HFFc6 (cell line): Measurements from ENCODE around the gene MBD5. TPM values are rescaled to one million over a fixed set of nuclear protein-coding genes. Genes with fewer than 3 reads are reported as not detected.

Experiments
- DNase-seq: peaks from one replicate; pipeline ENCODE4 v3.0.0-alpha.2; 2018
- H3K27ac Mint-ChIP-seq: 2 replicates; pipeline ENCODE4 v1.8.0; 2020; ENCODE audit warnings: mild to moderate bottlenecking, mixed read lengths
- H3K27me3 Mint-ChIP-seq: 2 replicates; pipeline ENCODE4 v1.8.0; 2021; ENCODE audit warnings: mild to moderate bottlenecking, moderate library complexity, mixed read lengths; ENCODE audit not compliant: insufficient read depth
- H3K36me3 Mint-ChIP-seq: 2 replicates; pipeline ENCODE4 v1.8.0; 2021; ENCODE audit warnings: low read depth, mixed read lengths
- H3K4me1 Mint-ChIP-seq: 2 replicates; pipeline ENCODE4 v1.8.0; 2020; ENCODE audit warnings: low read depth, mixed read lengths
- H3K4me3 Mint-ChIP-seq: 2 replicates; pipeline ENCODE4 v1.8.0; 2020; ENCODE audit warnings: mild to moderate bottlenecking, moderate library complexity, mixed read lengths
- H3K9me3 Mint-ChIP-seq: 2 replicates; pipeline ENCODE4 v1.8.0; 2020; ENCODE audit warnings: mild to moderate bottlenecking, mixed read lengths
- total RNA-seq, 6 experiments: library from RNA; stranded (reverse); fragmentation: NEBNext Ultra II Directional; extraction: Animal tissue kit (Norgen Biotek cat#: 25700); gene quantifications; 2 replicates in 1 of 6; 3 replicates in 5 of 6; pipeline ENCODE4 v1.2.3, GENCODE V29; 2021
- TF ChIP-seq, protein P1 (sequence below): fragments of 200-600 bp; sonication (generic); IDR thresholded peaks from 2 replicates; pipeline ENCODE4 v1.5.0; 2021; ENCODE audit warnings: antibody characterized with exemption, mild to moderate bottlenecking

MBD5 gene
- total RNA-seq, 6 experiments from 2014 or later = 29.1 to 41.0 (median 35.0) TPM

DNA sequence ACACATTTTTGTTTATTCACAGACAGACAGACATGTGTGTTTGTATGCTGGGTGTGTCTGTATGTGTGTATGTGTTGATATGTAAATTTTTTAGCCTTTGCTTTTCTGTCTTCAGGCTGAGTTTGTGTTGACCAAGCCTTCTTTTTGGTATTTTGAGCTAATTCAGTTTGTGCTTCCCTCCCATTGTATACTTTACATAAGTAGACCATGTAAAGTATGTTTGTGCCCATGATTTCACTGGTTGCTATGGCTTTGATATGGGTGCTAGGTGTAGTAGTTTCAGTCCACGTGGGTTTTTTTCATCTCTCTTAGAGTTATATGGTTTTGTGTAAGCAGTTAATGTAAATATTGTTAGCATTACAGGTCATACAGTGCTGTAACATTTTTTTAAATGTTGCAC lies 494.2 kb downstream of the MBD5 start:
- peaks cover 2% of the 10 kb centered on the region for H3K27me3 Mint-ChIP-seq
- H3K27ac Mint-ChIP-seq = no peak overlapping the region
- H3K36me3 Mint-ChIP-seq = no peaks in the 10 kb centered on the region
- no peak overlapping the region for H3K4me3 Mint-ChIP-seq
- TF ChIP-seq, protein P1, sequence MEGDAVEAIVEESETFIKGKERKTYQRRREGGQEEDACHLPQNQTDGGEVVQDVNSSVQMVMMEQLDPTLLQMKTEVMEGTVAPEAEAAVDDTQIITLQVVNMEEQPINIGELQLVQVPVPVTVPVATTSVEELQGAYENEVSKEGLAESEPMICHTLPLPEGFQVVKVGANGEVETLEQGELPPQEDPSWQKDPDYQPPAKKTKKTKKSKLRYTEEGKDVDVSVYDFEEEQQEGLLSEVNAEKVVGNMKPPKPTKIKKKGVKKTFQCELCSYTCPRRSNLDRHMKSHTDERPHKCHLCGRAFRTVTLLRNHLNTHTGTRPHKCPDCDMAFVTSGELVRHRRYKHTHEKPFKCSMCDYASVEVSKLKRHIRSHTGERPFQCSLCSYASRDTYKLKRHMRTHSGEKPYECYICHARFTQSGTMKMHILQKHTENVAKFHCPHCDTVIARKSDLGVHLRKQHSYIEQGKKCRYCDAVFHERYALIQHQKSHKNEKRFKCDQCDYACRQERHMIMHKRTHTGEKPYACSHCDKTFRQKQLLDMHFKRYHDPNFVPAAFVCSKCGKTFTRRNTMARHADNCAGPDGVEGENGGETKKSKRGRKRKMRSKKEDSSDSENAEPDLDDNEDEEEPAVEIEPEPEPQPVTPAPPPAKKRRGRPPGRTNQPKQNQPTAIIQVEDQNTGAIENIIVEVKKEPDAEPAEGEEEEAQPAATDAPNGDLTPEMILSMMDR = no peak
- no peaks in the 10 kb centered on the region for H3K9me3 Mint-ChIP-seq
- no peak for DNase-seq
- H3K4me1 Mint-ChIP-seq = peaks cover 7% of the 10 kb centered on the region; the same call in 1 of the 2 replicates

DNA sequence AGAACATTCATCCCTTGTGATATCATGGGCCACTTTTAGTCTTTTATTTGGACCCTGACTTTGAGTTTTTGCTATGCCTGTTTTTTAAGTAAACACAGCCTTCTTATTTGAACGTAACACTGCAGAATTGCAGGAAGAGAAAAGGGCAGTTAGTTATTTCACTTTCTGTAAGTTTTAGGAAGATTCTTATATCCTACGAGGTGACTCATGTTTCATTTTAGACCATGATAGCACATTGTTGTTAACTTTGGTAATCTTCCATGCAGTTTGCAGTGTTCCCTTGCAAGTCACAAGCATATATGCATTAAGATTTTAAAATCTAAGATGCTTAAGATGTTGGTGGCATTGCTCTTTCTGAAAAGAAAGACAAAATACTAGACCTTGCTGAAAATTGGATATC lies 495.1 kb downstream of the MBD5 start:
- H3K27me3 Mint-ChIP-seq = peaks cover 2% of the 10 kb centered on the region
- H3K9me3 Mint-ChIP-seq = no peaks in the 10 kb centered on the region
- H3K36me3 Mint-ChIP-seq = no peaks in the 10 kb centered on the region
- no peak overlapping the region for H3K4me3 Mint-ChIP-seq
- TF ChIP-seq, protein P1 = no peak
- DNase-seq = no peak
- H3K27ac Mint-ChIP-seq = no peak overlapping the region
- H3K4me1 Mint-ChIP-seq = peaks cover 7% of the 10 kb centered on the region; the same call in 1 of the 2 replicates

DNA sequence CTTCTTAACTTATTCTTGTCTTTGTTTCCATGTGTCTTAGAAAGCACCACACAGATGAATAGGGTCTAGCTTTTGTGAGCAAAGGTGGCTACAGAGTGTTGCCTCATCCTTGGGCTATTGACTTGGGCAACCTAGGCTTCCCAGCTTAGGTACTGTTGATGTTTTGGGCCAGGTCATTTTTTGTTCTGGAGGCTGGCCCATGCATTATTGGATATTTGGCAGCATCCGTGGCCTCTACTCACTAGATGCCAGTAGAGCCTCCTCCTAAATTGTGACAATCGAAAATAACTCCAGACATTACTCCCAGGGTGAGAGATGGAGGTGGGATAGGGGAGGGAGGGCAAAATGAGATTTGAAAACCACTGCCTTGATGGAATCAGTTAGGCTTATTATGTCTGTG lies 496.4 kb downstream of the MBD5 start:
- Mint-ChIP-seq H3K4me1 (peaks cover 7% of the 10 kb centered on the region; the same call in 1 of the 2 replicates), H3K27me3 (peaks cover 2% of the 10 kb centered on the region)
- TF ChIP-seq, protein P1 = no peak

DNA sequence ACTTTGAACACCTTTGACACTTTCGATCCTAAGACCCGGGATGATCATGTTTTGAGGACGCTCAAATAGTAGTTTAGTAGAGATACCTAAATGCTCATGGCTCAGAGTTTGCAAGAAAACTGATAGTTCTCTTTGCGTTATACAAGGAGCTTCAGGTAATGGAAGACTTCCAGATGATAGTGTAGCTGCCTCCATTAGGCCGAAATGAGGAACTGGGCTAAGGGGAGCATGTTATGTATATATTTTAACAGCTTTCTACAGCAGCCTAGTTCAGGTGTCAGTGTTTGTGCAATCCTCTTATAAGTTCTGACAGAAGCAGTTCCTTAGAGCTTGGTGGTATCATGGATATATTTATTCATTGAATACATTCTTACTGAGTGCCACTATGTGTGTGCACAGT lies 496.9 kb downstream of the MBD5 start:
- no peaks in the 10 kb centered on the region for H3K9me3 Mint-ChIP-seq
- TF ChIP-seq, protein P1 = no peak
- no peak for DNase-seq
- no peaks in the 10 kb centered on the region for H3K36me3 Mint-ChIP-seq
- H3K27ac Mint-ChIP-seq = no peak overlapping the region
- peaks cover 7% of the 10 kb centered on the region; the same call in 1 of the 2 replicates for H3K4me1 Mint-ChIP-seq
- H3K27me3 Mint-ChIP-seq = peaks cover 2% of the 10 kb centered on the region
- H3K4me3 Mint-ChIP-seq = no peak overlapping the region

More for the DNA sequence above, 496.4 kb downstream of the MBD5 start:
- H3K36me3 Mint-ChIP-seq = no peaks in the 10 kb centered on the region
- no peak overlapping the region for H3K27ac Mint-ChIP-seq
- H3K4me3 Mint-ChIP-seq = no peak overlapping the region
- DNase-seq = no peak
- H3K9me3 Mint-ChIP-seq = no peaks in the 10 kb centered on the region

DNA sequence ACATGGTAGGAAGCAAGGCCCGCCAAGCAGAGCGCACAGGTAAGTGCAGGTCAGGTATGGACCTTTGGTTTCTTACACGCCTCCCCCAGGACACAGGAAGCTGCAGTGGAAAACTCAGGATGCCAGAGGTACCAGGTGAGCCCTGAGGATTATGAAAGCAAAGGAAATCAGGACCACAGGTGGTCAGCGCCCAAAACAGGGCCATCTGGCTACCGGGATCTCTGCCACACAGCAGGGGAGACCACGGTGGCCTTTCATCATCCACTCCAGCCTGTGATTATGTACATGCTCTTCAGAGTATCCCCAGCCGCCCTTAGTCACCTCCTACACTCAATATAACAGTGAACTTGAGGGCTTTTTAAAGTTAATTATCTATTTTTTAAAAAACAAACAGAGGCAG lies 498.1 kb downstream of the MBD5 start:
- no peak overlapping the region for H3K27ac Mint-ChIP-seq
- no peaks in the 10 kb centered on the region for H3K9me3 Mint-ChIP-seq
- no peak overlapping the region for H3K4me3 Mint-ChIP-seq
- peaks cover 7% of the 10 kb centered on the region for H3K4me1 Mint-ChIP-seq
- peaks cover 3% of the 10 kb centered on the region for H3K27me3 Mint-ChIP-seq
- DNase-seq = no peak
- no peaks in the 10 kb centered on the region for H3K36me3 Mint-ChIP-seq
- TF ChIP-seq, protein P1 = no peak

DNA sequence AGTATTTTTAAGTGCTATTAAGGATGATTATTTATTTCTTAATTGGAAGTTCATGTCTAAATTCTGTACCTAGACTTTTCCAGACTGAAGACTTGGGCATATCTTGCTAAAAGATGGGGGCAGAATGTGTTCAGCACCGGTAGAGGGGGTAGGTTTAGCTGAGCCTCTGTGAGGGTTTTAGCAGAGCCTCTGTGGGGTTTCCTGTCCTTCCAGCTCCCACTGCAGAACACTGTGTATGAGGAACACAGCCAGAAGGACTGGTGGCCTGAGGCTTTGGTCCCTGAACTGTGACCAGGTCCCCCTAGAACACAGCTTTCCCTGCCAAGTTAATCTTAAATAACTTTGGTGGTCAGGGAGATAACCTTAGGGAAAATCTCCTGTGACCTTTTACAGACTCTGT lies 500.3 kb downstream of the MBD5 start:
- peaks cover 10% of the 10 kb centered on the region for H3K4me1 Mint-ChIP-seq
- peaks cover 3% of the 10 kb centered on the region for H3K27me3 Mint-ChIP-seq
- DNase-seq = no peak
- no peak overlapping the region for H3K4me3 Mint-ChIP-seq
- no peak overlapping the region for H3K27ac Mint-ChIP-seq
- H3K36me3 Mint-ChIP-seq = no peaks in the 10 kb centered on the region
- TF ChIP-seq, protein P1 = no peak
- no peaks in the 10 kb centered on the region for H3K9me3 Mint-ChIP-seq
